ENCODE data around the gene CHODL.

The CHODL gene

GRCh38 chr21:18244671-18245463, at the start of gene CHODL:
CHODL (plus strand) TSS chr21:18244833; CDS start chr21:18245224, 391 bp downstream.
- ATAC-seq = peak; percentile 49
- no peaks in the 10 kb centered on the region for H3K36me3 Mint-ChIP-seq
- H3K4me1 Mint-ChIP-seq = peaks cover 7% of the 10 kb centered on the region
- no peaks in the 10 kb centered on the region for H3K9me3 Mint-ChIP-seq
- DNase-seq (ENCODE audit: low spot score in 2 of 2) = no peak
- H3K27ac Mint-ChIP-seq = no peak within 1 kb of the TSS
- H3K4me3 Mint-ChIP-seq = peak within 1 kb of the TSS; percentile 32

DNA sequence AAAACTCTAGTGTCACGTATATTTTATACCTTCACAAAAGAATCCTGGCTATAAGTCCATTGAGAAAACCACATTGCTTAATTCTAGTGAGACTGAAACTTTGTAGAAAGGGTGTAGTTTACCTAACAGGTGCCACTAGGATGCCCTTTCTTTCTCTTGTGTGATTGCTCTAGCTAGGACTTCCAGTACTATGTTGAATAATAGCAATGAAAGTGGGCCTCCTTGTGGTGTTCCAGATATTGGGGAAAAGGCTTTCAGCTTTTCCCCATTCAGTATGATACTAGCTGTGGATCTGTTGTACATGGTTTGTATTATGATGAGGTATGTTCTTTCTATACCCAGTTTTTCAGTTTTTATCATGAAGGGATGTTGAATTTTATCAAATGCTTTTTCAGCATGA, 39.7 kb upstream of the CHODL start:
- no peak for DNase-seq (ENCODE audit: low spot score in 2 of 2)
- H3K27ac Mint-ChIP-seq = no peak overlapping the region
- H3K36me3 Mint-ChIP-seq = no peaks in the 10 kb centered on the region
- H3K4me3 Mint-ChIP-seq = no peak overlapping the region
- no peak for ATAC-seq
- H3K9me3 Mint-ChIP-seq = peaks cover 2% of the 10 kb centered on the region
- H3K4me1 Mint-ChIP-seq = no peaks in the 10 kb centered on the region

DNA sequence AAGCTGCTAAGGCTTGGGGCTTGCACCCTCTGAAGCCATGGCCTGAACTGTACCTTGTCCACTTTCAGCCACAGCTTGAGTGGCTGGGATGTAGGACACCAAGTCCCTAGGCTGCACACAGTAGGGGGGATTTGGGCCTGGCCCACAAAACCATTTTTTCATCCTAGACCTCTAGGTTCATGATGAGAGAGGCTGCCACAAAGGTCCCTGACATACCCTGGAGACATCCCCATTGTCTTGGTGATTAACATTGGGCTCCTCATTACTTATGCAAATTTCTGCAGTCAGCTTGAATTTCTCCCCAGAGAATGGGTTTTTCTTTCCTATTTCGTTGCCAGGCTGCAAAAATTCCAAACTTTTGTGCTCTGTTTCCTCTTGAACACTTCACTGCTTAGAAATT, 26.3 kb upstream of the CHODL start:
- Mint-ChIP-seq H3K4me1 (no peaks in the 10 kb centered on the region), H3K27ac (no peak overlapping the region), H3K9me3 (peaks cover 29% of the 10 kb centered on the region), H3K36me3 (no peaks in the 10 kb centered on the region), H3K4me3 (no peak overlapping the region)
- ATAC-seq (no peak), DNase-seq (ENCODE audit: low spot score in 2 of 2) (no peak)

- H3K27ac Mint-ChIP-seq = no peak overlapping the region
- H3K36me3 Mint-ChIP-seq = no peaks in the 10 kb centered on the region
- ATAC-seq (no peak), DNase-seq (ENCODE audit: low spot score in 2 of 2) (no peak)
- peaks cover 29% of the 10 kb centered on the region for H3K9me3 Mint-ChIP-seq
- no peak overlapping the region for H3K4me3 Mint-ChIP-seq
- H3K4me1 Mint-ChIP-seq = no peaks in the 10 kb centered on the region
Observed at GRCh38 chr21:18220498-18220897, 24.1 kb upstream of the CHODL start.

DNA sequence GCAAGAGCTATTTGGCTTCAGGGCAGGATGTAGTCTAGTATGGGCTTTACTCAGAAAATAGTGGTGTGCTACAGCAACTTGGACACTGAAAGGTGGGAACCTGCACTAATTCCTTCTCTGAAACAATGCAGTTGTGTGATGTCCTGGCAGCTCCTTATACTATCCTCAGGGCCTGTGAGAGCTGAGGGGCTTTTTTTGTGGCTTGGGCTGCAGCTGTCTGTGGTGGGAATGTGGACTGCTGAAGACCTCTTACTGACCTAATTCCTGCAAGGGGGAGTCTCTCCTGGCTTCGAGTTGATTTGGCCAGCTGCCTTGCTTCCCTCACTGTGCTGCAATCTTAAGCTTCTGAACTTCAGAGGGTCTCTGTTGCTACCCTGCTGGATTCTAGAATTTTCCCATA, 22.3 kb upstream of the CHODL start:
- Mint-ChIP-seq H3K9me3 (peaks cover 23% of the 10 kb centered on the region), H3K27ac (no peak overlapping the region), H3K4me3 (no peak overlapping the region), H3K36me3 (no peaks in the 10 kb centered on the region), H3K4me1 (no peaks in the 10 kb centered on the region)
- DNase-seq (ENCODE audit: low spot score in 2 of 2) = no peak
- ATAC-seq = no peak

DNA sequence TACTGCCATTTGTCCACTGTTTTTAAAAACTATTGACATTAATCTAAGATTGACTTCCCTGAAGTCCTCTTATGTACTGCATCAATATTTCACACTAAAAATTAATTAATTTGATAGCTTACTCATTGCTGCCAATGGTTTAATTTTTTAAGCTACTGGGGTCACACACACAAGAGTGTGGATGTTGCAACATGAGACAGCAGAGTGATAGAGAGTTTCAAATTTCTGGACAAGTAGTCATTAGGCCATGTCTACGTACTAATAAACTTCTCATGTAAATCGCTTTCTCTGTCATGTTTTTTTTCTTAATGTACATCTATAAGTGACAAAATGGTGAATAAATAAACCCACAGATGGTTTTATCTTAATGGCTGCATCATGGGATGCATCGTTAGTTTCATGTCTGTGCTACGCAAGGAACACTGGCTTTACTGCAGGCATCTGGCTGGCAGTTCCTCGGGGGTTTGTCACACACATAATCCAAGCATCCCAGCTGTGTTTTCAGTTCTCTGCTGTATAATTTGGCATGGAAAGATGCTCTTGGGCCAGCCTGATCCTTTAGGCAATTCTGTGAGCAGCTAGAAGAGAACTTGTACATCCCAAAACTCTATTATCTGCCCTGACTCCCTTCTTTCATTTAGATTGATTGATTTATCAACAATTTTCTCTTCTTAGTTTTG, 16.4 kb upstream of the CHODL start:
- Mint-ChIP-seq H3K36me3 (no peaks in the 10 kb centered on the region), H3K4me3 (no peak overlapping the region), H3K4me1 (no peaks in the 10 kb centered on the region), H3K27ac (no peak overlapping the region), H3K9me3 (no peaks in the 10 kb centered on the region)
- DNase-seq (ENCODE audit: low spot score in 2 of 2) = no peak
- ATAC-seq = no peak

GRCh38 chr21:18235545-18235944, 9.1 kb upstream of the CHODL start:
- ATAC-seq (no peak), DNase-seq (ENCODE audit: low spot score in 2 of 2) (no peak)
- peaks cover 6% of the 10 kb centered on the region for H3K9me3 Mint-ChIP-seq
- no peaks in the 10 kb centered on the region for H3K36me3 Mint-ChIP-seq
- no peak overlapping the region for H3K27ac Mint-ChIP-seq
- H3K4me3 Mint-ChIP-seq = no peak overlapping the region
- H3K4me1 Mint-ChIP-seq = no peaks in the 10 kb centered on the region

GRCh38 chr21:18245464-18245967, 883 bp downstream of the CHODL start:
- Mint-ChIP-seq H3K9me3 (no peaks in the 10 kb centered on the region), H3K27ac (no peak overlapping the region), H3K4me3 (no peak overlapping the region), H3K36me3 (no peaks in the 10 kb centered on the region), H3K4me1 (peaks cover 7% of the 10 kb centered on the region)
- ATAC-seq (peak; percentile 37), DNase-seq (ENCODE audit: low spot score in 2 of 2) (no peak)

GRCh38 chr21:18248171-18248570, 3.5 kb downstream of the CHODL start:
- Mint-ChIP-seq H3K4me3 (no peak overlapping the region), H3K4me1 (peaks cover 7% of the 10 kb centered on the region), H3K9me3 (no peaks in the 10 kb centered on the region), H3K27ac (no peak overlapping the region), H3K36me3 (no peaks in the 10 kb centered on the region)
- DNase-seq (ENCODE audit: low spot score in 2 of 2) (no peak), ATAC-seq (no peak)

DNA sequence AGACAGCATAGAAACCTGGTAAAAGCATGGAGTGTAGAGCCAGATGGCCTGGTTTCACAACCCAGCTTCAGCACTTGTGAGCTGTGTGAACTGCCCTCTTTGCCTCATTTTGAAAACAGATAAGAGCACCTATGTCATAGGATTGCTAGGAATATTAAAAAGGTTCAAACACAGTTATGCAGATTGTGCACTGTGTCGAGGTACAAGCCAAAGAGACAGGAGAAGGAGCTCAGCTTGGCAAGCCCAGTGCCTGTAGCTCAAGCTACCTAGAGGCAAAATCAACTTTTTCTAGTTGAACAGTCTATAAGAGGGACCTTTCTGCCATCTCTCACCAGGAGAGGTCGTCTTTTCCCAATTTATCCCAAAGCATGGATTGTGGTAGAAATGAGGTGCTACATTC, 5.0 kb downstream of the CHODL start:
- Mint-ChIP-seq H3K4me1 (peaks cover 1% of the 10 kb centered on the region), H3K9me3 (no peaks in the 10 kb centered on the region), H3K4me3 (no peak overlapping the region), H3K27ac (no peak overlapping the region), H3K36me3 (no peaks in the 10 kb centered on the region)
- no peak for DNase-seq (ENCODE audit: low spot score in 2 of 2)
- ATAC-seq = peak; percentile 60

DNA sequence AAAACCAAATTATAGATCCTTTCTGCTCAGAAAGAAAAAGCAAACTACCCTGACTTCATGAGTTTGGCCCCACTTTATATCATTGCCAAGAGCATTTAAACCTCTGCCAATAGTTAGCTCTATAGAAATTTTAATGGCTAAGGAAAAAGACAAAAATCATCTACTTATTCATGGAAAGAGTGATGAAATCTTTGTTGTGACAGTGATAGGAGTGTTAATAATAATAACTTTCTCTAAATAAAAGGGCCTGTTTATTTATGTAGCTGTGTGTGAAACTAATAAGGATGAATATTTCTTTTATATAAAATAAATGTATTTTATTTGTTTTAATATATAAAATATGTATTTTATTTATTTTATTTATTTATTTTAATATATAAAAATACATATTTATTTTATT, 6.4 kb downstream of the CHODL start:
- Mint-ChIP-seq H3K4me1 (no peaks in the 10 kb centered on the region), H3K36me3 (no peaks in the 10 kb centered on the region), H3K9me3 (no peaks in the 10 kb centered on the region), H3K4me3 (no peak overlapping the region), H3K27ac (no peak overlapping the region)
- ATAC-seq (no peak), DNase-seq (ENCODE audit: low spot score in 2 of 2) (no peak)

DNA sequence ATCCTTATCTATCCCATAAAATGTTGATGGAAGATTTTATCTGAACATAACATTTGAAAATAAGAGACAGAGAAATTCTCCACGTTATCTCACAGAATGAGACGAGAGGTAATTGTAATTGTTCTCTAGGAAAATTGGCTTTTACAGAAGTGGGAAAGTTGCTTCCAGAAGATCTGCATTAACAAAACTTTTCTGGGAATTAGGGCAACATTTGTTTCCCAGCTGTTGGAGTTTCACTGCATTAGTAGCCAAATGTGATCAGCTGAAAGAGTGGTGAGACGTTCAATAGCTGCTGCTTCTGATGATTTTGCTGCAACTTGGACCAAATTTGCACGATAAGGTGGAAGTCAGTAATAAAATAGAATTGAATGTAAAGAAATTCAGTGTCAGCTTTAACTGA, 7.6 kb downstream of the CHODL start:
- H3K4me3 Mint-ChIP-seq = no peak overlapping the region
- no peak for ATAC-seq
- no peaks in the 10 kb centered on the region for H3K4me1 Mint-ChIP-seq
- no peaks in the 10 kb centered on the region for H3K36me3 Mint-ChIP-seq
- no peaks in the 10 kb centered on the region for H3K9me3 Mint-ChIP-seq
- H3K27ac Mint-ChIP-seq = no peak overlapping the region
- no peak for DNase-seq (ENCODE audit: low spot score in 2 of 2)

GRCh38 chr21:18252680-18253079, 8.0 kb downstream of the CHODL start:
- H3K4me1 Mint-ChIP-seq = no peaks in the 10 kb centered on the region
- no peaks in the 10 kb centered on the region for H3K36me3 Mint-ChIP-seq

DNA sequence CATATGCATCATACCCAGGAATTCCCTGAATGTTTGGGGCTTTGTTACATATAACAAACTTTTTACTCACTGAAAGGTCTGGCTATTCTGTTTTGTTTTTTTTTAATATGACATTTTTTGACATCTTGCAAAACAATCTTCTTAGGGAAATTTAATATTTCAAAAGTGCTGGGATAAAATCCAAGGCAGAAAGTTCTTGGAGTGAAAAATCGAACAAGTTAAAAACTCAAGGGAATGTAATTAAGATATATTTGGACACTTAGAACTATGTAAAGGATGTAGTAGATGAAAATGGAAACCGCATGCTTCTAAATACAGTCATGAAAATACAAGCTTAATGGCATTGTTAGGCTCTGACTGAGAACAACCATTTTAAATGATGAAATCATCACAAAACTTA, 8.6 kb downstream of the CHODL start:
- DNase-seq (ENCODE audit: low spot score in 2 of 2) (no peak), ATAC-seq (no peak)
- Mint-ChIP-seq H3K27ac (no peak overlapping the region), H3K36me3 (no peaks in the 10 kb centered on the region), H3K4me3 (no peak overlapping the region), H3K9me3 (no peaks in the 10 kb centered on the region), H3K4me1 (no peaks in the 10 kb centered on the region)

More at GRCh38 chr21:18252680-18253079, 8.0 kb downstream of the CHODL start:
- no peak overlapping the region for H3K4me3 Mint-ChIP-seq
- no peak overlapping the region for H3K27ac Mint-ChIP-seq
- peak; percentile 43 for ATAC-seq
- H3K9me3 Mint-ChIP-seq = no peaks in the 10 kb centered on the region
- no peak for DNase-seq (ENCODE audit: low spot score in 2 of 2)

DNA sequence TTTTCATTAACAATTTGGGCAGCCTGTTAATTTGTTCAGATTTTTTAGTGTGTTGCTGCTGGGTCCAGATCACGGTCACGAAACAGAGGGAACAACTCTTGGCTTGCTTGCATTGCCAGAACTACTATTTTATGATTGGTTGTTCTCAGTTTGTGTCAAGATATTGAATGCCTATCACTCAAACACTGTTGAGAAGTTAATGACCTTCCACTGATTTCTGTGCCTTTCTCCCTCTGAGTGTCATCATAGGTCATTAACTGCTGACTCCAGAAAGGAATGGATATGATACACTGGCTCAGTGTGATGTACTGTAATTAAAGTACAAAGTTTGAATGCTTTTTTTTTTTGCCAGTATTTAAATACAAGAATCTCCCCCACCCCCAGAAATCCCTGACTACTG, 9.2 kb downstream of the CHODL start:
- DNase-seq (ENCODE audit: low spot score in 2 of 2) (no peak), ATAC-seq (no peak)
- Mint-ChIP-seq H3K27ac (no peak overlapping the region), H3K36me3 (no peaks in the 10 kb centered on the region), H3K4me3 (no peak overlapping the region), H3K4me1 (no peaks in the 10 kb centered on the region), H3K9me3 (no peaks in the 10 kb centered on the region)

- H3K27ac Mint-ChIP-seq = no peak overlapping the region
- no peak for ATAC-seq
- no peak for DNase-seq (ENCODE audit: low spot score in 2 of 2)
- no peaks in the 10 kb centered on the region for H3K4me1 Mint-ChIP-seq
- H3K4me3 Mint-ChIP-seq = no peak overlapping the region
- H3K9me3 Mint-ChIP-seq = no peaks in the 10 kb centered on the region
- H3K36me3 Mint-ChIP-seq = no peaks in the 10 kb centered on the region
Observed at GRCh38 chr21:18265944-18266343, 21.3 kb downstream of the CHODL start.
